Endothelial cell of umbilical vein (primary cell): ENCODE measurements around the gene MEAK7.

ENCODE experiments used
- CTCF ChIP-seq, 2 donors: IDR thresholded peaks; 1 replicate in 1 of 2; 2 replicates in 1 of 2; pipeline ENCODE4 v1.5.1; 2011; ENCODE audit warnings: low read length in 2 of 2, mild to moderate bottlenecking in 2 of 2, moderate library complexity in 2 of 2, control low read depth in 1 of 2, inconsistent platforms in 1 of 2, low read depth in 1 of 2; ENCODE audit not compliant: insufficient read depth in 1 of 2; ENCODE audit errors: extremely low read depth in 1 of 2
- MAX ChIP-seq: IDR thresholded peaks from 2 replicates; pipeline ENCODE4 v1.6.1; 2011; ENCODE audit not compliant: insufficient read depth, insufficient read length
- POLR2AphosphoS5 ChIP-seq: IDR thresholded peaks from 2 replicates; pipeline ENCODE4 v1.6.1; 2012; ENCODE audit warnings: low read depth, mild to moderate bottlenecking, control low read depth, low read length, moderate library complexity; ENCODE audit not compliant: insufficient read depth

- TF ChIP-seq POLR2AphosphoS5, result no peak
- TF ChIP-seq MAX, result no peak
- TF ChIP-seq CTCF (IDR thresholded peaks at IDR 0.05; ENCODE audit: extremely low read depth in 1 of 2, insufficient read depth in 1 of 2, low read depth in 1 of 2, low read length in 2 of 2), result no peak
These were observed 39.3 kb downstream of the MEAK7 start for GRCh38 chr16:84465154-84465553.
